Measurements from ENCODE around the gene NDST3. TPM values are rescaled to one million over a fixed set of nuclear protein-coding genes. Genes with fewer than 3 reads are reported as not detected.

The NDST3 gene
- total RNA-seq (ENCODE audit: low replicate concordance) = not detected in 2 replicates

DNA sequence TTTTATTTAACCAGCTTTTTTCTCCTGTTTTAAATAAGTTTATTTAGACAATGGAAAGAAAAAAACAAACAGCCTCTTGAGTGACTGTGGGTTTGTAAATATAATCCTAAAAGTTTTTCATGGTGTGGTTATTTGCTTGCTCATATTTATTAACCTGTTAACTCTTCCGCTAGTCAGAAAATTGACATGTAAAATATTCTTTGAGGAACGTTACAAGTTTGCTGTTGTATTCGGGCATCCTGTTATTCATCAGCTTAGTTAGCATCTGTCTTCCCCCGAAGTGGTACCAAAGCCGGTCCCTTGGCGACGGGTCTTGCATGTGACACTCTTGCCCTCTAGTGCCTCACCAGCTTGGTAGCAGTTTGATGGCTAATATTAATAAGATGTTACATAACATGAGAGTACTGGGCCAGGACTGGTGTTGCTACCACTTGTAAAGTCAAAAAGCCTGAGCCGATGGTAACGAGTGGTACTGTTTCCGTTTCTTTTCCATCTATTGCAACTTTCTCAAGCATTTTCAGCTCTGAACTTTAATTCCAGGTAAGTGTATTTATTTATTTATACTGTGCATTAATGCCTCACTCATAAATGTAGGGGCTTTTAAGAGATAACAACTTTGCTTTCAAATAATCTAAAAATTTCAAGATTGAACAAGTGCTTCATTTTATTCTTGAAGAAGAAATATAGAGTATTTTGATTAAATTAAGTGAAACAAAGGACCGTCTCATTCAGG lies at the start of gene NDST3:
Gene NDST3 (plus strand): TSS at position 434 of the 733 bp plus-strand sequence. CDS start 19,425 bp downstream, outside the sequence.
- peak; percentile 17 for DNase-seq (ENCODE audit: low read depth)
- peak within 1 kb of the TSS; percentile 59 for H3K4me3 ChIP-seq (ENCODE audit: low read depth, low read length)
- TF ChIP-seq, protein P1, sequence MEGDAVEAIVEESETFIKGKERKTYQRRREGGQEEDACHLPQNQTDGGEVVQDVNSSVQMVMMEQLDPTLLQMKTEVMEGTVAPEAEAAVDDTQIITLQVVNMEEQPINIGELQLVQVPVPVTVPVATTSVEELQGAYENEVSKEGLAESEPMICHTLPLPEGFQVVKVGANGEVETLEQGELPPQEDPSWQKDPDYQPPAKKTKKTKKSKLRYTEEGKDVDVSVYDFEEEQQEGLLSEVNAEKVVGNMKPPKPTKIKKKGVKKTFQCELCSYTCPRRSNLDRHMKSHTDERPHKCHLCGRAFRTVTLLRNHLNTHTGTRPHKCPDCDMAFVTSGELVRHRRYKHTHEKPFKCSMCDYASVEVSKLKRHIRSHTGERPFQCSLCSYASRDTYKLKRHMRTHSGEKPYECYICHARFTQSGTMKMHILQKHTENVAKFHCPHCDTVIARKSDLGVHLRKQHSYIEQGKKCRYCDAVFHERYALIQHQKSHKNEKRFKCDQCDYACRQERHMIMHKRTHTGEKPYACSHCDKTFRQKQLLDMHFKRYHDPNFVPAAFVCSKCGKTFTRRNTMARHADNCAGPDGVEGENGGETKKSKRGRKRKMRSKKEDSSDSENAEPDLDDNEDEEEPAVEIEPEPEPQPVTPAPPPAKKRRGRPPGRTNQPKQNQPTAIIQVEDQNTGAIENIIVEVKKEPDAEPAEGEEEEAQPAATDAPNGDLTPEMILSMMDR (IDR thresholded peaks at IDR 0.05; ENCODE audit: insufficient read depth, low read length) = no peak

DNA sequence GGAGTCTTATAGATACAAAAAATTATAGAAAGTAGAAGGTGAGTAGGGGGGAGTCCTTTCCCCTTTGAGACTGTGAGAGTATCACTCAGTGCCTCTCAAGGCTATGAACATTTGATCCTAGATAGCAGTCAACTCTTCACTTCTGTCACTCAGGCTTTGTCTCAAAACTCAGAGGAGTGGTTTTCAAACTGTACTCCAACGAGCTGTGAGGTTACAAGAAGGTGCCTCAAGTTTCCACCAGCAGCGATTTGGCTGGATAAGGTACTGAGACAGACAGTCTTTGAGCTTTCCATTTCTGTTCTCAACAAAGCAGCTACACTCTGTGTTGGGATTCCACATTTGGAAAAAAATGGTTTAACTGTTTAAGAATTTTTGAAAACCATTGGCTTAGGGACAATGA lies 48.0 kb upstream of the NDST3 start:
- TF ChIP-seq, protein P1 (IDR thresholded peaks at IDR 0.05; ENCODE audit: insufficient read depth, low read length) = no peak
- H3K4me3 ChIP-seq (ENCODE audit: low read depth, low read length) = no peak overlapping the region
- no peak for DNase-seq (ENCODE audit: low read depth)

DNA sequence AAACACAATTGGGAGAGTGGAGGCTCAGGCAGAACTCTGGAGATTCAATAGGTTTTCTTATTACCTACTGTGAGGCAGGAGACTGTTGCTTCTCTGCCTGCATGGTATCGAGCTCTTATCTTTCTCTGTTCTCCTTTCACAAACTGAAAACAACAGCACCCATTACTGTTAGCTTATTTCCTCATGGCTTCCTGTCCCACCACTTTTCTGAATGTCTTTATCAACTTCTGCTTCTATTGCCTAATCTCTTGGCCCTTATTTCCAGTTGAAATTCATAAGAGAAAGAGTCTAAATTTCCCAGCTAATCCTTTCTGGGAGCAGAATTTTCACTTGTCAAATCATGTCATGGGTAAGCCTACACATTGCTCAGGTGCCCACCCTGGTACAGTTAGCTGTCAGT lies 46.8 kb upstream of the NDST3 start:
- TF ChIP-seq, protein P1 (IDR thresholded peaks at IDR 0.05; ENCODE audit: insufficient read depth, low read length) = no peak
- no peak overlapping the region for H3K4me3 ChIP-seq (ENCODE audit: low read depth, low read length)
- DNase-seq (ENCODE audit: low read depth) = no peak

DNA sequence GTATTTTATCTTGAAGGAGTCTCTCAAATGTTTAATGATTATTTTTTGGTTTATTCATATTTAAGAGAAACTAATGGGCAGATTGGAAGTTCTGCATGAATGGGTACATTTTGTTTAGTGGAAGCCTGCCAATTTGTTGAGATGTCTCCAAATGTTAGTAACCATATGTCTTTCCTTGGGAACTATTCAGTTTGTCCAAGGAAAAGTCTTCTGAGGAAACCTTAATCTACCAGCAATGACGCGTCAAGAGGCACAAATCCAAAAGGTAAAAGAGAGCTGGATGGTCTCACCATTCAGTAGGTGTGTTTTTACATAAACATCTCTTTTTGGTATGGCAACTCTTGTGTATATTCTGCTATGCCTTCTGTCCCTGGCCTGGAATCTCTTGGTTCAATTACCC lies 37.4 kb upstream of the NDST3 start:
- DNase-seq (ENCODE audit: low read depth) = no peak
- H3K4me3 ChIP-seq (ENCODE audit: low read depth, low read length) = no peak overlapping the region
- TF ChIP-seq, protein P1 (IDR thresholded peaks at IDR 0.05; ENCODE audit: insufficient read depth, low read length) = no peak

DNA sequence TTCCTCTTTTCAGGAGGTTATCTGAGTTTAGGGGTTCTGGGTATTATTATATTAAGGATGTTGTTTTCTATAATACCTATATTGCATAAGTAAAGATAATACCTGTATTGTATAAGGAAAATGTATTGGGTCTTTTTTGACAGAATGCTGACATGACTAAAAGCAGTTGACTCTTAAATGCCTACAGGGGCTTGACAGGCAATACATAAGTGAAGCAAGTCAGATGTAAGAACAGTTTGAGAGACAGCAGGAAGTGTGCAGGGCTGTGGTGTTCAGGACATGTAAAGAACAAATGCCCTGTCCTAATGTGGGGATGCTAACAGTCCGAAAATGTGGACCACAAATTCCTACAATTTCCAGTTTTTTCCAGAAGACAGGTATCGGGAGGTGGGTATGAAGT lies 30.2 kb upstream of the NDST3 start:
- no peak overlapping the region for H3K4me3 ChIP-seq (ENCODE audit: low read depth, low read length)
- no peak for DNase-seq (ENCODE audit: low read depth)
- TF ChIP-seq, protein P1 (IDR thresholded peaks at IDR 0.05; ENCODE audit: insufficient read depth, low read length) = no peak

DNA sequence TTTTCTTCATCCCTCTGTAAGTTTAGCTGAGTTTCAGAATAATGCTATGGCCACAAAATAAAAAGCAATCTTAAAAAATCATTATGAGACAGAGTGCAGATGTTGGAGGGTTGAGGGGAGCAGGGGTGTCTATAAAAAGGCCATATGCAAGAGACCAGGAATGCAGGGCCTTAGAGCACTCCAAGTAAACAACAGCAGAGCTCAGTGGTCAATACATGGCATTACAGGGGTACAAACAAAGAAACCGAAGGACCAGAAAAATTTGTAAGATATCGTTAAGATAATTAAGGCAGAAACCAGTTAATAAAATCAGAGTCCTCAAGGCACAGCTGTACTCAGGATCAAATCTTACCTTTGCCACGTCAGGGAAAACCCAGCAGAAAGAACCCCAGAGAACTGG lies 28.4 kb upstream of the NDST3 start:
- TF ChIP-seq, protein P1 (IDR thresholded peaks at IDR 0.05; ENCODE audit: insufficient read depth, low read length) = no peak
- DNase-seq (ENCODE audit: low read depth) = no peak
- H3K4me3 ChIP-seq (ENCODE audit: low read depth, low read length) = no peak overlapping the region

DNA sequence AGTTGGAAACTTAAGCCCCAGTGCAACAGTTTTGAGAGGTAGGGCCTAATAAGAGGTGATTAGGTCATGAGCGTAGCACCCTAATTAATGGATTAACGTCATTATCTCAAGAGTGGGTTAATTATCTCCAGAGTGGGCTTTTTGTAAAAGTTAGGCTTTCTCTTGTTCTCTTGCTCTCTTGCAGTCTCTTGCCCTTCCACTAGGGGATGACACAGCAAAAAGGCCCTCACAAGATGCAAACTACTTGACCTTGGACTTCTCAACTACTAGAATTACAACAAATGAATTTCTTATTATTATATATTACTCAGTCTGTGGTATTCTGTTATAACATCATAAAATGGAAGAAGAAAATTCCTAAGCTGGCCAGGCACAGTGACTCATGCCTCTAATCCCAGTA lies 22.1 kb upstream of the NDST3 start:
- TF ChIP-seq, protein P1 (IDR thresholded peaks at IDR 0.05; ENCODE audit: insufficient read depth, low read length) = peak; percentile 12
- no peak overlapping the region for H3K4me3 ChIP-seq (ENCODE audit: low read depth, low read length)
- DNase-seq (ENCODE audit: low read depth) = no peak
